ENCODE results near the gene MORC2.

The MORC2 gene

DNA sequence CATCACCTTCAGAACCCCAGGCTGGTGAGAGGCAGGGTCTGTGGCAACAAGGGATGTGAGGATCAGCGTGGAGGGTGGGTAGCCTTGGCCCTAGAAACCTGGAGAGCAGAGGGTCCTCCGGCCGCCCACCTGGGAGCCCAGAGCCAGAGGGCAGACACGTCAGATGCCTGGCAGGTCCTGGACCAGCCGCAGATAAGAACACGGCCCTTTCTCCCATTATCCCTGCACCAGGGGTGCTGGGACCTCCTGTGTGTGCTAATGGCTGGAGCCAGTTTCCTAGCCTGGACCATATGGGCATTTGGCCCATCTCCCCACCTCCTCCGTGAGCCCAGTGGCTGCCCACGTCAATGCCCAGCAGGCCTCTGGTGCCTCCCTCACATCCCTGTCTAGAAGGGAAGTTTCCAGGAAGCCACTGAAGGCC, 88.4 kb downstream of the MORC2 start:
- no peak overlapping the region for H3K4me3 ChIP-seq (ENCODE audit: low read depth, low read length)
- no peak for DNase-seq (ENCODE audit: low read depth, low spot score)
- no peak for TF ChIP-seq CTCF (IDR thresholded peaks at IDR 0.05; ENCODE audit: low read depth, low read length)
- in situ Hi-C loops (cut with HindIII; ENCODE audit: low sequenced_read_pairs): no loop called here

GRCh38 chr22:30879415-30879797, 89.2 kb downstream of the MORC2 start:
- in situ Hi-C loops (cut with HindIII; ENCODE audit: low sequenced_read_pairs): no loop called here
- no peak overlapping the region for H3K4me3 ChIP-seq (ENCODE audit: low read depth, low read length)
- DNase-seq (ENCODE audit: low read depth, low spot score): no peak
- TF ChIP-seq CTCF (IDR thresholded peaks at IDR 0.05; ENCODE audit: low read depth, low read length): no peak

GRCh38 chr22:30878516-30879414, 89.8 kb downstream of the MORC2 start:
- in situ Hi-C loops (cut with HindIII; ENCODE audit: low sequenced_read_pairs): no loop called here
- no peak overlapping the region for H3K4me3 ChIP-seq (ENCODE audit: low read depth, low read length)
- DNase-seq (ENCODE audit: low read depth, low spot score): no peak
- TF ChIP-seq CTCF (IDR thresholded peaks at IDR 0.05; ENCODE audit: low read depth, low read length): no peak

GRCh38 chr22:30877662-30878515, 90.7 kb downstream of the MORC2 start:
- no peak for DNase-seq (ENCODE audit: low read depth, low spot score)
- H3K4me3 ChIP-seq (ENCODE audit: low read depth, low read length): no peak overlapping the region
- in situ Hi-C loops (cut with HindIII; ENCODE audit: low sequenced_read_pairs): no loop called here
- no peak for TF ChIP-seq CTCF (IDR thresholded peaks at IDR 0.05; ENCODE audit: low read depth, low read length)

DNA sequence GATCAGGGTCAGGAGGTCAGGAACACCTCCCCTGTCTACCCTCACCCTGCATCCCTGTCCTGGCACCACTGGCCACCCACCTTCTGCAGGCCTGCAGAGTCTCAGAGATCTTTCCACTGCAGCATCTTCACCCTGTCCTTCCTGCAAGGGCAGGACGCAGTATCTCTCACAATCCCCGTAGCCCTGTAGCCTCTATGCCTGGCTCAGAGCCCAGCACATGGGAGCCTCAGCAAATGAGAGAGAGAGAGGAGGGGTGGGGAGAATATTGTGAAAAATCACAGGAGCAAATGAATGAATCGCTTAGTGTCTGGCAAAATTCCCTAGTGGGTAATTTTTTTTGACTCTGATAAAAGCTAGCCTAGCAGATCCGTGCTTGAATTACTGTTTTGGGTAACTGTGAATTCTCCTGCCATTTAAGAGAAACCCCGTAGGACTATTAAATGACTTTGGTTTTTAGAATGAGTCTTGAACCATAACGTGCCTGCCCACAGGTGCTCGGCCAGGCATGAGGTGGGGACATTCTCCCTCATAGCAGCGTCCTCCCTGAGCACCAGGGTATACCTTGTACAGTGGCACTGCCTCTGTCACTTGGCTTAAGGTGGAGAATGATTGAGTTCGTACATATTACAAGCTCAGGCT, 91.5 kb downstream of the MORC2 start:
- in situ Hi-C loops (cut with HindIII; ENCODE audit: low sequenced_read_pairs): no loop called here
- no peak overlapping the region for H3K4me3 ChIP-seq (ENCODE audit: low read depth, low read length)
- TF ChIP-seq CTCF (IDR thresholded peaks at IDR 0.05; ENCODE audit: low read depth, low read length): no peak
- DNase-seq (ENCODE audit: low read depth, low spot score): peak; percentile 18

DNA sequence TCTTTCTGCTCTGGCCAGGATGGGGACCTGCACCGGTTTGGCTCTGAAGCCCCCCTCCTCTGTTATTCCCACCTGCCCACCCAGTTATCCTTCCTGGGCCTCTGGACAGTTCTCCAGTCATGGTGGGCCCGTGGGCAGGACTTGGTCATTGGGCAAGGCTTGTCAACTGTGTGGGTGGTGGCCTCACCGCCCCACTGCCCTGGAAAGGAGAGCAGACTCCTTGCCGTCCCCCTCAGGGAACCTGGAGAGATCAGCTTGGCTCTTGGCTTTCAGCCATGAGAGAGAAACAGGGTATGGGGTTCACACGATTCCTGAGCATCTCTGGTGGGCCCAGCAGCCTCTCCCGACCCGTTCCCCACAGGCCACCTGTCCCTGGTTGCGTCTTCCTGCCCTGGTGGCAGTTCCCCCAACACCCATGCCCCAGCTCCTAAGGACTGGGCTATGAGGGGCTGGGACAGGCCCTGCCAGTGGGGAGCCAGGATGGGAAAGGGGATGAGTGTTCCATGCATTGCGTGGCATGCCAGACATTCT, 92.3 kb downstream of the MORC2 start:
- no peak overlapping the region for H3K4me3 ChIP-seq (ENCODE audit: low read depth, low read length)
- in situ Hi-C loops (cut with HindIII; ENCODE audit: low sequenced_read_pairs): no loop called here
- no peak for TF ChIP-seq CTCF (IDR thresholded peaks at IDR 0.05; ENCODE audit: low read depth, low read length)
- no peak for DNase-seq (ENCODE audit: low read depth, low spot score)

Measured in astrocyte of the spinal cord (primary cell).